HG02763 (cell line): ENCODE measurements around the gene TANC1.
A peak's percentile ranks its signal among the peaks of the same experiment; 100 is the strongest.

ENCODE experiments used
- ATAC-seq: cut with Tn5 transposase; IDR thresholded peaks from one replicate; pipeline ENCODE4 v1.9.1; 2021; ENCODE audit warnings: mild to moderate bottlenecking, moderate library complexity; ENCODE audit not compliant: unreplicated experiment

Gene TANC1

DNA sequence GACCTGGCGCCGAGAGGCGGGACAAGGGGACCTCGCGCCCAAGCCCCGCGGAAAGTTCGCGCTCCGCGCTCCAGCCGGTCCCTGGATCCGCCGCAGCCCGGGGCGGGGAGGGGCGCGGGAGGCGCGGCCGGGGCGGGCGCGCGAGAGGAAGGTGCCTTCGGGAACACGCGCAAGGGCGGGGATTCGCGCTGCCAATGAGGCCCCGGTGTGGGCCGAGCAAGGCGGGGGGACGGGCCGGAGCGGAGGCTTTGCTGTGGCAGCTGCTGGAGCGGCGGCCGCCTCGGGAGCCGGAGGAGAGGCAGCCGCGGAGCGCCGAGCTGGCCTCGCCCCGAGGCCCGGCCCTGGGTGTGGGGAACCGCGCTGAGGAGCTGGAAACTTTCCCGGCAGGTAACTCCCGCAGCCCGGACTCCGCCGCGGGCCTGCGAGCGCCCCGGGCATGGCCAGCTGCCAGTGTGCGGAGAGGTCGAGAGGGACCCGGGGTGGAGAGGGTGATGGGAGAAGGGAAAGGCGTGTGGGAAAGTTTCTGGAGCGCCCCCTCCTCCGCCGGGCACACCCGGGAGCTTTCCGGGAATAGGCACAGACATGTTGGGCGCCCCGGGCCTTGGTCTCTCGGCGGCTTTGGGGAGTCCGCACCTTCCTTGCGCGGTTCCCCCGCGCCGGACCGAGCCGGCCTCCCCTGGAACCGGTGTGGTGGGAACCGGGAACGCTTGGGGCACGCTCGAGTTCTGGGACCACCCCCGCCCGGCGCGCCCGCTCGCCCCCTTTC, at the start of gene TANC1:
TSS of gene TANC1 (plus strand) at position 245 of the 766 bp plus-strand sequence. CDS start 97,271 bp downstream, outside the sequence.
- ATAC-seq: peak; percentile 84

DNA sequence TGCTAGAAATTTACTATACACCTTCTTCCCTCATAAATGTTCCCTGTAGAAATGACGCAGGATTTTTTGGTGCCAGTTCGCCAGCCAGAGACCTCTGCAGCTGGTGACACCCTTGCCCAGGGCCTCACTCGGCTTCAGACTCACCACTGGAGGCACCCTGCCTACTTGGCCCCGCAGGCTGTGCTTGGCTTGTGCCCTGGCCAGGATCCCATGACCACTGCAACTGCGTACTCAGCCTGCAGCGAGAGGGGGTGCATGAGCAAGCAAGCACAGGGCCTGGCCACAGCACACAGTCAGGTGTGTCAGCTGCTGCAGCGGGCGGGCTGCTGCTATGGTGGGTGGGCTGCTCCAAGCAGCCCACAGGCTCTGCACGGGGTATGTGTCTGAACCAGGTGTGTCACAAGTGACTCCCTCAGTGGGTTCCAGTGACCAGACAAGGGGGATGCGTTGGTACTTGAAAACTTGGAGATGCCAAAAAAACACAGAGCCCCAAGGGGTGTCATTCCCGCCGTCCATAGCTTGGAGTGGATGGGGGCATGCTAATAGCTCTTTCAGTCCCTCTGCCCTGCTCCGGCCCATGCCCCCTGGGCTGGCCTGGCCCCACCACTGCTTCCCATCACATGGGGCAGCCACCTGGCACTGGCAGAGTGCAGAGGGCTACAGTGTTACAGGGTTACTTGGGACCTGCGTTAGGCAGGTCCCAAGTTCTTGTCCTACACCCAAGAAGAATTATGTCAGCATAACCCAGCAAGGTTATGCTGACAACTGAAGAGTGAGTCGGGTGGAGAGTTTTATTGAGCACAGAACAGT, 46.6 kb upstream of the TANC1 start:
- ATAC-seq: no peak

DNA sequence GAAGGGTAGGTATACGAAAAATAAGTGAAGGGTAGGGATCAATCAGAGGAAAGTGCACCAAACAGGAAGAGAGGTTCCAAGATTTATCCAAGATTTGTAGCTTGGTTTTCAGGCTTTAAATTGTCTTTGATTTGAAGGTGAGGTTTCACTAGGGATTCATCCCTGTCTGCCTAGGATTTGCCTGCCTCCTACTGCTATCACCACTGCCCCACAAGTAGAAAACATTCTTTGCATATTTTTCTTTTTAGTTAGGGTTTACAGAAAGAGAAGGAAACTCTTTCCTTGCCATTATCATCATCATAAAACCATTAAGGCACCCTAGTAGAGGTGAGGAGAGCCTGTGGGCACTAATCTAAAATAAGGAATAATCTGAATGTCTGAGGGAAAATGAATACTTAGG, 45.8 kb upstream of the TANC1 start:
- no peak for ATAC-seq

GRCh38 chr2:158923180-158923594, 45.3 kb upstream of the TANC1 start:
- ATAC-seq: no peak

DNA sequence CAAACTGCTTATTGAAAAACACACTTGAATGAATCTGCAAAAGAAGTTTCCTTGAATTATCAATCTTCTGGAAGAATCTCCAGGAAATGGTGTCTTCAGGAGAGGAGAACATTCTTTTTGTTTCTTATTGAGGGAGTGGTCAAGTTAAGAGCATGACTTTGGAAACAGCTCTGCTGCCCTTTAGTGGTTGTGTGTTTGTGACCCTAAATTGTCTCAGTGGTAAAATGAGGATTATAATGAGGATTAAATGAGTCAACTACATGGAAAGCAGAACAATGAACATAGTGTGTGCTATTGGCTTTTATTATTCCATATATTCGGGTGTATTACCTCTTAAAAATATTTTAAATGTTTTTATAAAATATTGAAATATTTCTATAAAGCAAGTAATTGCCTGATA, 44.8 kb upstream of the TANC1 start:
- no peak for ATAC-seq

- ATAC-seq: peak; percentile 42
These were observed 41.9 kb upstream of the TANC1 start for GRCh38 chr2:158926478-158926948.

DNA sequence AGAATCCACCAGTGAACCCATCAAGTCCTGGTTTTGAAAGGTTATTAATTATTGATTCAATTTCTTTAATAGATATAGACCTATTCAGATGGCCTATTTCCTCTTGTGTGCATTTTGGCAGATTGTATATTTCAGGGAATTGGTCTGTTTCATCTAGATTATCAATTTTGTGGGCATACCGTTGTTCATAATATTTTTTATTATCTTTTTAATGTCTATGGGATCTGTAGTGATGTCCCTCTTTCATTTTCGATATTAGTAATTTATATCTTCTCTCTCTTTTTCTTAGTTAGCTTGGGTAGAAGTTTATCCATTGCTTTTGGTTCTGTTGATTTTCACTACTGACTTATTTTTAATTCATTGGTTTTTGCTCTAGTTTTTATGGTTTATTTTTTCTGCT, 39.9 kb upstream of the TANC1 start:
- no peak for ATAC-seq

GRCh38 chr2:158928965-158929364, 39.5 kb upstream of the TANC1 start:
- no peak for ATAC-seq

DNA sequence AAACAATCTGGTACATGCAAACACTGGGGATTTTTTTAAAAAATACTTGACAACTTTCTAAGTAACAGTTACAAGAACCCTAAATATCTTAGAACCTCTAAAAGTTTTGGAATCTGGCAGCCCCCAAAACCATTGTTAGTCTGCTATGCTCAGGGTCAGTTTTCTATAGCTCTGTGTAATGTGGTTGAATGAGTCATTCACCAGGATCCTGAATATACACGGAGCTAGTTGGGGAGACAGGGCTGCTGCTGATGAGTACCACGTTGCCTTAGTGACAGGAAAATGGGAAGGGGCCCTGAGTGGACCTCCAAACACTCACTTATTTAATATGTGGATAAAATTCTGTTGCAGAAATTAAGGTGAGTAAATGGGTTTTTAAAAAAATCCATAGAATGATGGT, 36.9 kb upstream of the TANC1 start:
- no peak for ATAC-seq

DNA sequence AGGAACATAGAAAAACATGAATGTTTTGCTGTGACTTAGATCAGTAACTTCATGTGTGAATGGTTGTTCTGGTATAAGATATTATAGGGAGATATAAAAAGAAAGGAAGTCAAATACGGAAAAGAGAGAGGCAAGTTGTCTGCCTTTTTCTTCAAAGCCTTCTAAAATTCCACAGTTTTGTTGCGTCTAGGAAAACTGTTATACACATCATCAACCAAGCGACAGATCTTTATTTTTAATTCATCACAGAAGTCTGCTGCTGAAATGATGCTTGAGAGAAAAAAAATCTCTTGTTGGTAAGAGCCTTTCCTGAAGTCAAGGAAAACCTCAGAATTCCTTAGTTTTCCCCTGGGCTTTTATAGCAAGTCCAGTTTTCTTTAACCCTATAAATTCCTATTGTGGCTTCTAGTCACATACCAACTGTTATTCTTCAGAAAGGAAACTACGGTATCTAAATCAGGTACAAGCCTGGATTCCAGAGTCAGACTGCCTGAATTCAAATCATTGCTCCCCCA, 36.3 kb upstream of the TANC1 start:
- ATAC-seq: no peak

GRCh38 chr2:158934170-158934569, 34.3 kb upstream of the TANC1 start:
- no peak for ATAC-seq

- no peak for ATAC-seq
These were observed 32.8 kb upstream of the TANC1 start for GRCh38 chr2:158935617-158936016.

GRCh38 chr2:158936978-158937377, 31.5 kb upstream of the TANC1 start:
- ATAC-seq: no peak

DNA sequence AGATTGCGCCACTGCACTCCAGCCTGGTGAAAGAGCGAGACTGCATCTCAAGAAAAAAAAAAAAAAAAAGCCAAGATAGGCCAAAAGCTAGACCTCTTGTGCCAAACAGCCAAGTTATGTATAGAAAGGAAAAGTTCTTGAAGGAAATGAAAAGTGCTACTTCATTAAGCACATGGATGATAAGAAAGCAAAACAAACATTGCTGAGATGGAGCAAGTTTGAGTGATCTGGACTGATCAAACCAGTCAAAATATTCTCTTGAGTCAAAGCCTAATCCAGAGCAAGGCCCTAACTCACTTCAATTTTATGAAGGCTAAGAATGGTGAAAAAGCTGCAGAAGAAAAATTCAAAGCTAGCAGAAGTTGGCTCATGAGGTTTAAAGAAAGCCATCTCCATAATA, 28.1 kb upstream of the TANC1 start:
- ATAC-seq: no peak

GRCh38 chr2:158943973-158944372, 24.5 kb upstream of the TANC1 start:
- no peak for ATAC-seq

DNA sequence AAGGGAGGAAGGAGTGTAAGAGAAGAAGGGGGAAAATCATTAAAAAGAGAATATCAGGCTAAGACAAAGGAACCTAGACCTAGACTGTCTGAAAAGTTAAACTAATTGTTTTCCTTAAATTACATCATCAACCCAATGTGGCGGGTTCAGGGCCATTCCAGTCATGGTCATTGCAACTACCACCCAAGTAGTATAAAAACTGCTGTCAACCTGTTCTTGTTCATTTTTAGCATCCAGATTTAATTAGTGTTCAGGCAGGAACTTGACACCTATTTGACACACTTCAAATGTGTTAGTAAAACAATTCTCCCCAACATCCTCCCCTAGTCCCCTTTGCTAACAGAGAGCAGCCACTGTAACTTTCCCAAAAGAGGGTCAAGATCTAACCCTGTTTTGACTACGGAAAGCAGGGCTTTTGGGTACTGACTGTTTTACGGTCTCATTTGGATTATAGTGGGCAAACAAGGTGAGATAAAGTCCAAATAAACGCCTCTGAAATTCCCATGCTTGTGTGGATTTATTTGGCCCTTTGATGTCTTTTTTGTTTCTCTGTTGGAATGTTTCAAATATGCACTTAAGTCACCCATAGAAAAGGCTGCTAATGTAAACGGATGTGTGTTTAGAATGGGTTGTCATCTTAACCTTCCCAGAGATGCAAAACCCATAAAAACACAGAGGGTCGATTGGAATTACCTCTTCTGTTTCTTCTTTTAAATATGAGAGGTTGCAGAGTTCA, 19.3 kb upstream of the TANC1 start:
- no peak for ATAC-seq

DNA sequence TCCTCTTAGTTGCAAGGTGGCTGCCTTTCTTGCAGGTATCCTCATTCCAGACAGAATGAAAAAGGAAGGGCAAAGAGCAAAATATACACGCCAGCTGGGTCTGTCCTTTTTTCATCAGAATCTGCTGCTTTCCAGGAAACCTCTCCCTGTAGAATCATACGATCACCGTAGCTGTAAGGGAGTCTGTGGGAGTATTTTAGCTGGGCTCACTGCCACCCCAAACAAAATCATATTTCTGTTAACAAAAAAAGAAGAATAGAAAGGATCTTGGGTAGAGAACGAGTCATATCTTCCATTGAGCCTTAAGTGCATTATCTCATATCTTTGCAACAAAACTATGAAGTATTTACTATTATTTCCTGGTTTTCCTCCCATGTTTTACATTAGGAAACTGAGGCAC, 15.0 kb upstream of the TANC1 start:
- ATAC-seq: no peak

- no peak for ATAC-seq
These were observed 14.3 kb upstream of the TANC1 start for GRCh38 chr2:158953926-158954763.

DNA sequence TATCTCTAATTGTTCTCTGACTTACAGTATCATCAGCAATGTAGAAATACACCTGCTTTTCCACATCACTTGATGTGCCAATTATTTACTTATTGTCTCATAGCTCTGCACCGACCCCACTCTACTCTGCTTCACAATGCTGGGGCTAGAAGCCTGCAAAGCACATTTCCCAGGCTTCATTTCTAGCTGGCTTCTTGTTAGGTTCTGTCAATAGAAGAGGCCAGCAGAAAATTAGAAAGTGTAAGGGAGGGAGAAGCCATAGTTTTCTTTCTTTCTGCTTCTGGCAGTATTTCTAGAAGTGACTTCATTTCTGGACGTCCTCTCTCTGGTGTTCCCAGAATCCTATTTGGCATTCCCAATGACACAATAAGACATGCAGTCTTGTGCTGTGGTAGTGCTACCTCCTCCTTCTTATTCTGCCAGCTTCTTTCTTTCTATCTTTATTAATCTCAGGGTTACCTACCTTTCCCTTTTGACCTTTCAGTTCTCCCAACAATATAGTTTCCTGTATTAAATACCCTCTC, 12.5 kb upstream of the TANC1 start:
- no peak for ATAC-seq

DNA sequence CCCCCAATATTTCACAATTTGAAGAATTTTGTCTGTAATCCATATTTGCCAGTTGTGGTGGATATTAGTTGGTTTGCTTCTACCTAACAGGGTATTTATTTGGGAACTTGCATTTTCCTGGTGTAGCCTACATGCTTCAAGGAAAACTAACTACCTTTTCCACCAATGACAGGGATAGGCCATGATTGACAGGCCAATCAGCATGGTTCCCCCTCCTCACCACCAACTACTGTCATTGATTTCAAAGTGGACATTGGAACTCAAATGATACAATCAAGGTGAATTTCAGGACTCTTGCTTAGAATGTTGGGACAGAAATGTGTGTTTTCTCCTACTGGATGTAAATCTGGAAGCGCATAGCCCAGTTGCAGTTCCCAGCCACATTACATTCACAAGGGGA, 10.1 kb upstream of the TANC1 start:
- ATAC-seq: no peak
